MM.1S (cell line): Measurements from ENCODE around the gene WDR19.

Experiments
- DNase-seq: peaks from one replicate; pipeline ENCODE4 v3.0.0-alpha.2; 2015
- H2AFZ ChIP-seq: fragments of 300-600 bp; sonication (generic); 2 replicates; pipeline ENCODE4 v1.6.0; 2016; ENCODE audit warnings: antibody characterized with exemption, low read length
- H3F3A ChIP-seq: fragments of 300-600 bp; sonication (generic); 2 replicates; pipeline ENCODE4 v1.6.1; 2016; ENCODE audit warnings: mild to moderate bottlenecking, antibody characterized with exemption, low read length, moderate library complexity, mixed read lengths; ENCODE audit not compliant: insufficient read depth
- H3K27ac ChIP-seq: fragments of 300-600 bp; sonication (generic); 2 replicates; pipeline ENCODE4 v1.5.1; 2016; ENCODE audit warnings: mild to moderate bottlenecking, low read length
- H3K27me3 ChIP-seq: fragments of 300-600 bp; sonication (generic); replicated peaks from 2 replicates; pipeline ENCODE4 v1.6.0; 2016; ENCODE audit warnings: low read length; ENCODE audit not compliant: insufficient read depth
- H3K36me3 ChIP-seq: fragments of 300-600 bp; sonication (generic); replicated peaks from 2 replicates; pipeline ENCODE4 v1.6.1; 2016; ENCODE audit warnings: mild to moderate bottlenecking, low read length, mixed read lengths; ENCODE audit not compliant: insufficient read depth
- H3K4me1 ChIP-seq: fragments of 300-600 bp; sonication (generic); 2 replicates; pipeline ENCODE4 v1.6.1; 2016; ENCODE audit warnings: low read length, mixed read lengths
- H3K4me2 ChIP-seq: fragments of 300-600 bp; sonication (generic); 2 replicates; pipeline ENCODE4 v1.6.0; 2016; ENCODE audit warnings: low read depth, low read length
- H3K4me3 ChIP-seq: fragments of 300-600 bp; sonication (generic); 2 replicates; pipeline ENCODE4 v1.5.1; 2016; ENCODE audit warnings: low read length, mixed read lengths
- H3K79me2 ChIP-seq: fragments of 300-600 bp; sonication (generic); 2 replicates; pipeline ENCODE4 v1.6.1; 2016; ENCODE audit warnings: mixed run types, low read length, mixed read lengths
- H3K9ac ChIP-seq: fragments of 300-600 bp; sonication (generic); 2 replicates; pipeline ENCODE4 v1.6.1; 2016; ENCODE audit warnings: low read length, mixed read lengths
- H3K9me2 ChIP-seq: fragments of 300-600 bp; sonication (generic); replicated peaks from 2 replicates; pipeline ENCODE4 v1.6.1; 2016; ENCODE audit warnings: mild to moderate bottlenecking, low read length, mixed read lengths; ENCODE audit not compliant: insufficient read depth
- H3K9me3 ChIP-seq: fragments of 300-600 bp; sonication (generic); replicated peaks from 2 replicates; pipeline ENCODE4 v1.6.1; 2016; ENCODE audit warnings: mild to moderate bottlenecking, low read length, mixed read lengths; ENCODE audit not compliant: insufficient read depth
- H4K20me1 ChIP-seq: fragments of 300-600 bp; sonication (generic); 2 replicates; pipeline ENCODE4 v1.6.1; 2016; ENCODE audit warnings: mild to moderate bottlenecking, low read length, moderate library complexity, mixed read lengths; ENCODE audit not compliant: insufficient read depth
- CTCF ChIP-seq: fragments of 300-600 bp; sonication (generic); IDR thresholded peaks from 2 replicates; pipeline ENCODE4 v1.5.1; 2016; ENCODE audit warnings: antibody characterized with exemption, low read length, mixed read lengths
- EZH2 ChIP-seq: fragments of 300-600 bp; sonication (generic); optimal IDR thresholded peaks from 2 replicates; pipeline ENCODE3; 2017; ENCODE audit warnings: low read depth, mild to moderate bottlenecking, antibody characterized with exemption, low read length, mixed read lengths
- EZH2phosphoT487 ChIP-seq: fragments of 300-600 bp; sonication (generic); IDR thresholded peaks from 2 replicates; pipeline ENCODE4 v1.6.1; 2018; ENCODE audit warnings: antibody characterized with exemption, low read length

The WDR19 gene

DNA sequence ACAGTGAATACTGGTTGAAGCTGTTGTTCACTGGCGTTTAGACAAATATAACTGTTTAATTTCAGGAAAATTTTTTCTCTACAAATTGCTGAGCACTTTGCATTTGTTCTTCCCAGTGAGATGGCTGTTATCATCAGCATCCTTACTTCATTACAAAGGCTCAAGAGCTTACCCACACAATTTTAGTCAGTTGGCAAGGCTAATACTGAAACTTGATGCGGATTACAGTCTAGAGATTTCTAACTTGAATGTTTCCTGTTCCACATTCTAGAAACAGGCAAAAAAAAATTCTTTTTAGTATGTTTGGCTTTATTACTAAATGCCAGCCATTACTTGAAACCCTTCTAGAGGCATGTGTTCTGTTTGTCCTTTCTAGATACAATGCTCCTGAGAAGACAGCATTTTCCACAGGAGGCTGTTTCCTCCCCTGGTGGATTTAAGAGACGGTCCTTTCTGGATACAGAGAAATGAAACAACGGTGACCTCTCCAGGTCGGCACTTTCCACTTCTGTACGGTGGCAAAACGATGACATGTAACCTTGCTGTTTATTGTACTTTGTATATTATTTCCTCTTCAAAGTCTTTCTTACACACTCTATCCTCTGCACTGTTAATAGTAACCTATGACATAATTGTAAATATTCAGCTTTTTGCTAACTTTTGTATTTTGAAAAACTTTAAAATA is 102.9 kb downstream of the WDR19 start:
- Histone ChIP-seq H3K79me2 (no peaks in the 10 kb centered on the region), H3K4me2 (no peak overlapping the region), H3K9me3 (no peaks in the 10 kb centered on the region), H3K4me3 (no peak overlapping the region), H4K20me1 (no peaks in the 10 kb centered on the region), H3K27me3 (no peaks in the 10 kb centered on the region), H3K9ac (no peak overlapping the region), H2AFZ (no peak overlapping the region), H3K36me3 (peaks cover 8% of the 10 kb centered on the region; the same call in 1 of the 2 replicates), H3K4me1 (no peaks in the 10 kb centered on the region), H3K27ac (no peak overlapping the region), H3F3A (no peaks in the 10 kb centered on the region), H3K9me2 (no peaks in the 10 kb centered on the region)
- no peak for DNase-seq
- TF ChIP-seq EZH2 (no peak), EZH2phosphoT487 (no peak), CTCF (no peak)

DNA sequence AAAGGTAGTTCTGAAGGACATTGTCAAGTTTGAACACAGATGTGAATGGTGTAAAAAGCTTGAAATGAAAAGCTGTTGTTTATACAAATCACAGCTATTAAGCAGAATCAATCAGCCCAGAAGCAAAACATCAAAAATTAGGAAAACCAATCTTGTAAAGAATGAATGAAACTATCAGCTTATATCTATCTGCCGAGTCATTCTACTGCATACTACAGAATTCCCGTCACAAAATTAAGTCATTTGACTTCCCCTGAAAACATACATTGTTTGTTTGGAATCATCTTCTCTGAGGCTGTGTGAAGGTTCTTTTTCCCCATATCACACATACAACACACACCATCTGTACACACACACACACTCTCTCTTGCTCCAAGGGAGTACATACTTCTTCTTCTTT is 103.5 kb downstream of the WDR19 start:
- Histone ChIP-seq H3K27ac (no peak overlapping the region), H3K9me2 (no peaks in the 10 kb centered on the region), H3K4me2 (no peak overlapping the region), H3K9ac (no peak overlapping the region), H3K79me2 (no peaks in the 10 kb centered on the region), H2AFZ (no peak overlapping the region), H3K36me3 (peaks cover 8% of the 10 kb centered on the region; the same call in 1 of the 2 replicates), H3K9me3 (no peaks in the 10 kb centered on the region), H3K27me3 (no peaks in the 10 kb centered on the region), H4K20me1 (no peaks in the 10 kb centered on the region), H3K4me1 (no peaks in the 10 kb centered on the region), H3F3A (no peaks in the 10 kb centered on the region), H3K4me3 (no peak overlapping the region)
- TF ChIP-seq EZH2phosphoT487 = no peak
- TF ChIP-seq EZH2 = no peak
- no peak for TF ChIP-seq CTCF
- no peak for DNase-seq

DNA sequence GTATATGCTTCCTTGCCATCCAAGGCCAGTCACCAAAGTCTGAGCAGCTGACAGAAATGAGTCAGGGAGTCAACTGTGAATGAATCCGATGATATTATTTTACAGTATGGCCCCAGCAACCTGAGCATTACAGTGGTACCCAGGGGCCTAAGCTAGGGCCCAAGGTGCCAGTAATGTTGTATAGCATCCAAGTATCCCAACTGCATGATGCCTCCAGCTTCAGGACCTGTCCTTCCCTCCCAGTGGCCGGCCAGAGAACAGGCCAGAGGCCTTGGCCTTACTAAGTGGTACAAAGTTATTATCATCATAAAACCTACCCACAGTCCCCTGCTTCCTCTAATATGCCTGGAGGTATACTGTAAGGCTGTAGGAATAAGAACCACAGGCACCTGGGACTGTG is 103.9 kb downstream of the WDR19 start:
- no peak for DNase-seq
- H3F3A ChIP-seq = no peaks in the 10 kb centered on the region
- no peaks in the 10 kb centered on the region for H3K27me3 ChIP-seq
- no peaks in the 10 kb centered on the region for H3K79me2 ChIP-seq
- no peak overlapping the region for H3K4me2 ChIP-seq
- H3K4me1 ChIP-seq = no peaks in the 10 kb centered on the region
- H3K4me3 ChIP-seq = no peak overlapping the region
- H3K36me3 ChIP-seq = peaks cover 9% of the 10 kb centered on the region; the same call in 1 of the 2 replicates
- TF ChIP-seq EZH2 = no peak
- TF ChIP-seq CTCF = no peak
- TF ChIP-seq EZH2phosphoT487 = no peak
- H3K9ac ChIP-seq = no peak overlapping the region
- no peaks in the 10 kb centered on the region for H3K9me2 ChIP-seq
- H3K9me3 ChIP-seq = no peaks in the 10 kb centered on the region
- no peak overlapping the region for H3K27ac ChIP-seq
- H4K20me1 ChIP-seq = no peaks in the 10 kb centered on the region
- H2AFZ ChIP-seq = no peak overlapping the region
